Nephron (organoid): ENCODE measurements around the gene SYT7.

ENCODE experiments used
- H3K27ac Mint-ChIP-seq, 3 experiments: 2 replicates each; pipeline ENCODE4 v1.8.0; 2020; ENCODE audit warnings: mixed read lengths in 3 of 3, mild to moderate bottlenecking in 2 of 3, moderate library complexity in 1 of 3
- H3K27me3 Mint-ChIP-seq: 2 replicates; pipeline ENCODE4 v1.8.0; 2021; ENCODE audit warnings: low read depth, mild to moderate bottlenecking, moderate library complexity, mixed read lengths
- H3K36me3 Mint-ChIP-seq: 2 replicates; pipeline ENCODE4 v1.8.0; 2020; ENCODE audit warnings: low read depth, mixed read lengths
- H3K4me1 Mint-ChIP-seq: 2 replicates; pipeline ENCODE4 v1.8.0; 2020; ENCODE audit warnings: mixed read lengths
- H3K4me3 Mint-ChIP-seq, 3 experiments: 2 replicates each; pipeline ENCODE4 v1.8.0; 2020; ENCODE audit warnings: mild to moderate bottlenecking in 3 of 3, mixed read lengths in 3 of 3, moderate library complexity in 2 of 3
- H3K9me3 Mint-ChIP-seq: 2 replicates; pipeline ENCODE4 v1.8.0; 2020; ENCODE audit warnings: mixed read lengths
- TF ChIP-seq, protein P1 (sequence below), 3 experiments: fragments of 200-600 bp; sonication (generic); IDR thresholded peaks; one replicate each; pipeline ENCODE4 v1.5.0; 2021; ENCODE audit warnings: antibody characterized with exemption in 3 of 3; ENCODE audit not compliant: unreplicated experiment in 3 of 3

SYT7 gene

DNA sequence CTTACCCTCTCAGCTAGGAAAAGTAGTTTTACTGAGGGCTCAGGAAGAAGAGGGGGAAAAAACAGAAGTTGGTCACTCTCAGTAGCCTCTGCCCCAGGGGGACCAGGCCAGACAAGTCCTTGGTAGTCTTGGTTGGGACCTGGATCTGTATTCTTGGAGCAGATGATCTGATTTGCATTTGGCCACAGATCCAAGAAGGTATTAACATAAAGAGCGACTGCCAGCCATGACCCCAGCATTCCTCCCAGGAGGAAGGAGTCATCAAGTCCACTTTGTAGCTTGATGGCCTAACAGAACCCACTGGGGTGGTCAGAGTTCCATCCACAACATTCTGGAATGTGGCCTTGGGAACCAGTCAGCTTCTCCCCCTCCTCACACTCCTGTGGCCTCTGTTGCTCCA lies 78.4 kb downstream of the SYT7 start:
- peaks cover 39% of the 10 kb centered on the region for H3K27me3 Mint-ChIP-seq
- H3K4me1 Mint-ChIP-seq: peaks cover 18% of the 10 kb centered on the region
- H3K36me3 Mint-ChIP-seq: no peaks in the 10 kb centered on the region
- no peaks in the 10 kb centered on the region for H3K9me3 Mint-ChIP-seq
- TF ChIP-seq, protein P1, sequence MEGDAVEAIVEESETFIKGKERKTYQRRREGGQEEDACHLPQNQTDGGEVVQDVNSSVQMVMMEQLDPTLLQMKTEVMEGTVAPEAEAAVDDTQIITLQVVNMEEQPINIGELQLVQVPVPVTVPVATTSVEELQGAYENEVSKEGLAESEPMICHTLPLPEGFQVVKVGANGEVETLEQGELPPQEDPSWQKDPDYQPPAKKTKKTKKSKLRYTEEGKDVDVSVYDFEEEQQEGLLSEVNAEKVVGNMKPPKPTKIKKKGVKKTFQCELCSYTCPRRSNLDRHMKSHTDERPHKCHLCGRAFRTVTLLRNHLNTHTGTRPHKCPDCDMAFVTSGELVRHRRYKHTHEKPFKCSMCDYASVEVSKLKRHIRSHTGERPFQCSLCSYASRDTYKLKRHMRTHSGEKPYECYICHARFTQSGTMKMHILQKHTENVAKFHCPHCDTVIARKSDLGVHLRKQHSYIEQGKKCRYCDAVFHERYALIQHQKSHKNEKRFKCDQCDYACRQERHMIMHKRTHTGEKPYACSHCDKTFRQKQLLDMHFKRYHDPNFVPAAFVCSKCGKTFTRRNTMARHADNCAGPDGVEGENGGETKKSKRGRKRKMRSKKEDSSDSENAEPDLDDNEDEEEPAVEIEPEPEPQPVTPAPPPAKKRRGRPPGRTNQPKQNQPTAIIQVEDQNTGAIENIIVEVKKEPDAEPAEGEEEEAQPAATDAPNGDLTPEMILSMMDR (IDR thresholded peaks at IDR 0.05; ENCODE audit: unreplicated experiment in 3 of 3): no peak
- no peak overlapping the region for H3K4me3 Mint-ChIP-seq
- H3K27ac Mint-ChIP-seq: no peak overlapping the region

DNA sequence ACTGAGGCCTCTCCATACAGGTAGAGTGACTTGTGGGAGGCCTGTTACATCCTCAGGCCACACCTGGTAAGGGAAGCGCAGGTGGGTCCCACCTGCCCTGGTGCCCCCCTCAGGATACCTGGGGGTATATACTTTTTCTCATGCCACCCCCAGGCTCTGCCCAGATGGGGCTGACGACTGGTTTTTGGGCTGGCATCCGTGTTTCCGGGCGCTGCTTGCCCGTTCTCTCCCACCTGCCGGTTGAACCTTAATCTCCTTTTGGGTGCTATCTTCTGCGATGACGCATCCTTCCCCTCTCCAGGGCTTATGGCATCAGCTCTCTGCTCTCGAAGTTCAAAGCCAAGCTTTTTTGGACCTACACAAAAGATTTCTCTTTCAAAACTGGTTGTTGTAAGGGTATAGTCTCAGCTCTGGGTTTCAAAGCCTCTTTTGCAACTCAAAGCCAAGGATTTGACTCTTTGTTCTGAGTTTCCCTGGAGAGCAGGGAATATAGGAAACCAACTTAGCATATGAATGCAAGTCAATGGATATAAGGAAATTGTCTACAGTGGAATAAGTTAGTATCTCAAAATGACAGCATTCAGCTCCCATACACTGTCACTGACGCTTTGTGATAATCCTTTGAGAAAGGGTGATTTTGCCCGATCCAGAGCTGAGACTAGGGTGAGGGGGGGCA lies 80.9 kb downstream of the SYT7 start:
- peaks cover 1% of the 10 kb centered on the region for H3K4me1 Mint-ChIP-seq
- TF ChIP-seq, protein P1 (IDR thresholded peaks at IDR 0.05; ENCODE audit: unreplicated experiment in 3 of 3): no peak

DNA sequence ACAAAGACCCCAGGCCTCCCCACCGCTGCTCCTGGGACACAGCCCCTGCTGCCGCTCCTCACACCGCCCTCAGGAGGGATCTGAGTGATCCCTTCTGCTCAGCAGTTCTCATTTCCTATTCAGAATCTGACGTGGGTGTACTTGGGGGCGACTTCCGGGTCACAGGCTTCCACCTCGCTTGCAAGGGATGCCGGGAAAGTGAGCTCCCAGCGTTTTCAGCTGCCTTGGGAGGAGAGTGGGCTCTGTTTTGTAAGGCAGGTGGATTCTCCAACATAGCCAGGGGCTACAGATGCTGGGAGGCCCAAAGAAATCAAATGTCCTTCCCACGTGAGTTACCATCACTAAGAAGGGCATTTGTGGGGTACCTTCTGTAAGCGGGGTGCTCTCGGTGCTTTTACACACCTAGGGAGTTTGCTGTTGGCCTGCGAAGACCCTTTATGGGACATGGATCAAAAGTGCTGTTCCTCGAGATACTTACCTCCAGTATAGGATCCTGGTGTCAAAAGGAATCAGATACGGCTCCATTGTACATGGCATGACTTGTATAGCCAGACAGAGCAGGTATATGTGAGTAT lies 82.0 kb downstream of the SYT7 start:
- no peak overlapping the region for H3K27ac Mint-ChIP-seq
- peaks cover 12% of the 10 kb centered on the region for H3K27me3 Mint-ChIP-seq
- H3K4me1 Mint-ChIP-seq: peaks cover 8% of the 10 kb centered on the region
- no peaks in the 10 kb centered on the region for H3K36me3 Mint-ChIP-seq
- H3K4me3 Mint-ChIP-seq: no peak overlapping the region
- TF ChIP-seq, protein P1 (IDR thresholded peaks at IDR 0.05; ENCODE audit: unreplicated experiment in 3 of 3): no peak
- no peaks in the 10 kb centered on the region for H3K9me3 Mint-ChIP-seq

More for the DNA sequence above, 80.9 kb downstream of the SYT7 start:
- H3K27me3 Mint-ChIP-seq: peaks cover 15% of the 10 kb centered on the region
- H3K36me3 Mint-ChIP-seq: no peaks in the 10 kb centered on the region
- no peak overlapping the region for H3K4me3 Mint-ChIP-seq
- no peak overlapping the region for H3K27ac Mint-ChIP-seq
- H3K9me3 Mint-ChIP-seq: no peaks in the 10 kb centered on the region

DNA sequence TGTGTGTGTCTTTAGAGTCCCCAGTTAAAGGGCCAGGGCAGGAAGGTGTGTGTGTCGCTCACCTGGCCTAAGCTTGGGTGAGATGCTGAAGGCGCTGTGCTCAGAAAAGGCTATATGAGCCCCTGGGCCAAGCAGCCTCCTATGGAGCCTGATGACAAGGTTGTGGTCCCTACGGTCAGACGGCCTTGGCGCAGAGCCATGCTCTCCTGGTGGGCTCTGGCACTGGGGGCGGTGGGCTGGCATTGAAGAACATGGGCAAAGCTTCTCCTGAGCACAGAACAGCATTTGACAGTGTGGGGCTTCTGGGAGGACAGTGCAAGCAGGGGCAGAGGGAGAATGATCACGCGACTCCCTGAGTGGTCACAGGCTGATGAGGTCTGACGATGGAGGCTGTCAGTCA lies 83.0 kb downstream of the SYT7 start:
- no peak overlapping the region for H3K27ac Mint-ChIP-seq
- H3K27me3 Mint-ChIP-seq: peaks cover 10% of the 10 kb centered on the region
- TF ChIP-seq, protein P1 (IDR thresholded peaks at IDR 0.05; ENCODE audit: unreplicated experiment in 3 of 3): no peak
- H3K36me3 Mint-ChIP-seq: no peaks in the 10 kb centered on the region
- peaks cover 15% of the 10 kb centered on the region for H3K4me1 Mint-ChIP-seq
- no peak overlapping the region for H3K4me3 Mint-ChIP-seq
- H3K9me3 Mint-ChIP-seq: no peaks in the 10 kb centered on the region

DNA sequence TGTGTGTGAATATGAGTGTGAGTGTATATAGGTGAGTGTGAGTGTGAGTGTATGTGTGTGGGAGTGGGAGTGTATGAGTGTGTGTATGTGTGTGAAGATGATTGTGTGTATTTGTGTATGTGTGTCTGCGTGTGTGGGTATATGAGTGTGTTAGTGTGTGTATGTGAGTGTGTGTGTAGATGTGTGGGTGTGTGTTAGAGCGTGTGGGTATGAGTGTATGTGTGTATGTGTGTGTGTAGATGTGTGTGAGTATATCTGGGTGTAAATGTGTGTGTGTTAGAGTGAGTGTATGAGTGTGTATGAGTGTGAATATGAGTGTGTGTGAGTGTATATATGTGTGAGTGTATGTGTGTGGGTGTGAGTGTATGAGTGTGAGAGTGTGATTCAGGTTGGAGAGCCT lies 83.4 kb downstream of the SYT7 start:
- H3K27me3 Mint-ChIP-seq: peaks cover 10% of the 10 kb centered on the region
- H3K9me3 Mint-ChIP-seq: no peaks in the 10 kb centered on the region
- TF ChIP-seq, protein P1 (IDR thresholded peaks at IDR 0.05; ENCODE audit: unreplicated experiment in 3 of 3): no peak
- H3K4me1 Mint-ChIP-seq: peaks cover 15% of the 10 kb centered on the region
- H3K36me3 Mint-ChIP-seq: no peaks in the 10 kb centered on the region
- H3K4me3 Mint-ChIP-seq: no peak overlapping the region
- H3K27ac Mint-ChIP-seq: no peak overlapping the region
